ENCODE measurements around the gene MAG. TPM values are rescaled to one million over a fixed set of nuclear protein-coding genes. Genes with fewer than 3 reads are reported as not detected.
A peak's percentile ranks its signal among the peaks of the same experiment; 100 is the strongest.

The MAG gene
- total and polyA plus RNA-seq, 2 of the 8 experiments (the other 6 are each of a cell fraction or from before 2014, with no cell fraction given) = 0.20 to 1.3 TPM

- Histone ChIP-seq H3K4me3 (ENCODE audit: extremely low read depth in 1 of 4, insufficient read depth in 2 of 4, low read depth in 3 of 4, low read length in 4 of 4) (no peak overlapping the region), H4K8ac (ENCODE audit: extremely low read depth, insufficient read depth, low read length) (no peak overlapping the region), H3K79me2 (ENCODE audit: control insufficient read depth in 1 of 2, insufficient read depth in 2 of 2, low read length in 2 of 2) (no peaks in the 10 kb centered on the region), H3K79me1 (ENCODE audit: low read depth, low read length) (peaks cover 3% of the 10 kb centered on the region; the same call in 1 of the 2 replicates), H3K36me3 (ENCODE audit: control insufficient read depth in 2 of 4, insufficient read depth in 4 of 4, low read length in 3 of 4) (no peaks in the 10 kb centered on the region; a peak in 1 of 8 replicates), H3K4ac (replicated peaks; ENCODE audit: insufficient read length, low read depth, low read length) (no peak overlapping the region), H3K23ac (ENCODE audit: insufficient read length) (no peak overlapping the region), H4K5ac (ENCODE audit: insufficient read length, low read depth, low read length) (peak overlapping the region; percentile 12), H3K4me1 (replicated peaks in 1 of 4; ENCODE audit: control insufficient read depth in 3 of 4, insufficient read depth in 4 of 4, low read length in 3 of 4) (peaks cover 0 to 16% (median 10%) of the 10 kb centered on the region in 4 experiments; a peak in 6 of 7 replicates), H3K14ac (ENCODE audit: insufficient read length) (no peak overlapping the region), H3K23me2 (ENCODE audit: low read depth, low read length) (peaks cover 24% of the 10 kb centered on the region; the same call in 1 of the 2 replicates), H3K9me3 (ENCODE audit: insufficient read depth in 2 of 2, low read depth in 1 of 2, low read length in 1 of 2) (no peaks in the 10 kb centered on the region; a peak in 1 of 4 replicates), H2BK5ac (ENCODE audit: low read depth, low read length) (peak overlapping the region; percentile 21; the same call in 1 of the 2 replicates), H2BK20ac (ENCODE audit: low read length) (peak overlapping the region; percentile 35; the same call in 1 of the 2 replicates), H3K56ac (replicated peaks; ENCODE audit: insufficient read length, low read depth, low read length) (peak overlapping the region; percentile 100), H2BK15ac (ENCODE audit: low read length) (peak overlapping the region; percentile 62; the same call in 1 of the 2 replicates), H3K9ac (replicated peaks in 1 of 4; ENCODE audit: extremely low read depth in 1 of 4, low read depth in 3 of 4, low read length in 3 of 4) (peak overlapping the region in 1 of 4 experiments; percentile 62; a peak in 1 of 7 replicates), H3K27me3 (replicated peaks in 1 of 4; ENCODE audit: control insufficient read depth in 3 of 4, extremely low read depth in 1 of 4, insufficient read depth in 3 of 4, low read length in 3 of 4) (peaks cover 0 to 12% (median 2%) of the 10 kb centered on the region in 4 experiments; a peak in 2 of 7 replicates), H2AFZ (ENCODE audit: low read length) (no peak overlapping the region), H2BK120ac (replicated peaks; ENCODE audit: low read depth, low read length) (no peak overlapping the region), H2AK5ac (ENCODE audit: low read depth, low read length) (peak overlapping the region; percentile 98; the same call in 1 of the 2 replicates), H4K20me1 (replicated peaks in 1 of 2; ENCODE audit: control insufficient read depth in 1 of 2, insufficient read depth in 2 of 2, low read length in 2 of 2) (peaks cover 0 to 21% of the 10 kb centered on the region in 2 experiments), H3K18ac (ENCODE audit: extremely low read depth, low read length) (no peak overlapping the region), H4K91ac (replicated peaks; ENCODE audit: insufficient read length, low read length) (peak overlapping the region; percentile 97), H2BK12ac (ENCODE audit: low read depth, low read length) (peak overlapping the region; percentile 6; the same call in 1 of the 2 replicates), H3K27ac (ENCODE audit: low read depth, low read length) (no peak overlapping the region), H3K4me2 (ENCODE audit: insufficient read depth in 1 of 2, low read depth in 2 of 2, low read length in 2 of 2) (no peak overlapping the region; a peak in 1 of 4 replicates)
- FAIRE-seq = no peak
- POLR2A ChIA-PET (ENCODE audit: partially characterized antibody) = no interaction called here
- CTCF ChIA-PET (ENCODE audit: partially characterized antibody) = no interaction called here
- no peak for DNase-seq (ENCODE audit: low read depth in 1 of 2, low spot score in 2 of 2)
- WGBS, 2 experiments (ENCODE audit: extremely low coverage in 1 of 2, insufficient coverage in 1 of 2, insufficient read length in 1 of 2, insufficient replicate concordance in 2 of 2, low coverage in 1 of 2, low lambda C conversion rate in 2 of 2, missing lambda C conversion rate in 1 of 2) = 88% methylated on average over 2 of the region's 2 CpGs; no CpG with 5 or more reads in 1 of the 2 experiments
- no peak for TF ChIP-seq USF2 (IDR thresholded peaks at IDR 0.05; ENCODE audit: low read length)
- TF ChIP-seq MAX (IDR thresholded peaks at IDR 0.05) = no peak
- no peak for TF ChIP-seq BRCA1 (IDR thresholded peaks at IDR 0.05; ENCODE audit: low read depth, low read length)
- TF ChIP-seq SP2 (IDR thresholded peaks at IDR 0.05; ENCODE audit: low read length) = no peak
- TF ChIP-seq BACH1 (IDR thresholded peaks at IDR 0.05; ENCODE audit: low read length) = no peak
- no peak for TF ChIP-seq JUN (IDR thresholded peaks at IDR 0.05; ENCODE audit: low read depth, low read length)
- TF ChIP-seq RAD21 (IDR thresholded peaks at IDR 0.05 in 1 of 2, conservative IDR thresholded peaks at IDR 0.05 in 1 of 2; ENCODE audit: low read depth in 2 of 2, low read length in 2 of 2) = no peak
- no peak for TF ChIP-seq PHF8 (conservative IDR thresholded peaks at IDR 0.05; ENCODE audit: low read depth, low read length)
- no peak for TF ChIP-seq ASH2L (IDR thresholded peaks at IDR 0.05; ENCODE audit: low read length)
- no peak for TF ChIP-seq EZH2 (IDR thresholded peaks at IDR 0.05; ENCODE audit: low read depth, low read length, severe bottlenecking)
- no peak for TF ChIP-seq KDM1A (IDR thresholded peaks at IDR 0.05; ENCODE audit: borderline replicate concordance, low read length)
- TF ChIP-seq SIX5 (IDR thresholded peaks at IDR 0.05; ENCODE audit: low read depth, low read length) = no peak
Observed at GRCh38 chr19:35297922-35298321, 6.0 kb downstream of the MAG start.

Measured in H1 (cell line).